Small intestine (tissue), 7 donors: ENCODE data around the gene TSKU. TPM values are rescaled to one million over a fixed set of nuclear protein-coding genes. Genes with fewer than 3 reads are reported as not detected.

Experiments
- DNase-seq, 2 donors: peaks; one replicate each; pipeline versions ENCODE4 v3.0.0 to v3.0.0-alpha.2; 2013
- FAIRE-seq: peaks from 2 replicates; lab custom pipeline; 2012; peaks lifted over from hg19 to GRCh38; lab: Jason Lieb, UNC
- H3K27ac ChIP-seq, 3 donors: one replicate each; pipeline ENCODE4 v1.5.1; 2013; ENCODE audit warnings: low read length in 2 of 3, mild to moderate bottlenecking in 2 of 3, control low read depth in 1 of 3, inconsistent platforms in 1 of 3, low read depth in 1 of 3, moderate library complexity in 1 of 3
- H3K27me3 ChIP-seq, 3 donors: one replicate each; pipeline ENCODE4 v1.6.1; 2013; ENCODE audit warnings: low read length in 3 of 3, inconsistent platforms in 1 of 3; ENCODE audit not compliant: control insufficient read depth in 3 of 3, insufficient read depth in 3 of 3
- H3K36me3 ChIP-seq, 3 donors: one replicate each; pipeline ENCODE4 v1.6.1; 2013; ENCODE audit warnings: low read length in 3 of 3, inconsistent platforms in 1 of 3, low read depth in 1 of 3, mild to moderate bottlenecking in 1 of 3, moderate library complexity in 1 of 3; ENCODE audit not compliant: control insufficient read depth in 3 of 3, insufficient read depth in 2 of 3
- H3K4me1 ChIP-seq, 3 donors: one replicate each; pipeline ENCODE4 v1.6.1; 2013; ENCODE audit warnings: low read length in 2 of 3, inconsistent platforms in 1 of 3, low read depth in 1 of 3, mild to moderate bottlenecking in 1 of 3, moderate library complexity in 1 of 3; ENCODE audit not compliant: control insufficient read depth in 3 of 3, insufficient read depth in 2 of 3
- H3K4me3 ChIP-seq, 3 donors: one replicate each; pipeline ENCODE4 v1.5.1; 2013; ENCODE audit warnings: low read length in 3 of 3, control low read depth in 1 of 3, inconsistent platforms in 1 of 3, low read depth in 1 of 3, mild to moderate bottlenecking in 1 of 3, moderate library complexity in 1 of 3
- H3K9me3 ChIP-seq, 2 donors: one replicate each; pipeline ENCODE4 v1.6.1; 2013; ENCODE audit warnings: low read depth in 1 of 2, low read length in 1 of 2; ENCODE audit not compliant: control insufficient read depth in 2 of 2, insufficient read depth in 1 of 2
- WGBS, 3 donors: extraction: QIAGEN DNeasy Blood & Tissue Kit; methylation state at CpG; one replicate each; pipeline ENCODE4 v1.1.7; 2013; 5-methylcytosine and 5-hydroxymethylcytosine counted together
- polyA plus RNA-seq, 4 donors: library from polyadenylated mRNA; stranded (reverse) in 3 of 4; unstranded in 1 of 4; fragments of 200-250 nt in 3 of 4; fragments of 120-200 nt in 1 of 4; gene quantifications; one replicate each; pipeline versions ENCODE4 v1.2.1 to v1.2.3, GENCODE V29; 2013
- donor health status: healthy with polysubstance abuse.
- donor health status: control.
- donor health status: control.
- donor health status: Bipolar disorder and iron deficiency.
- donor health status: healthy.

The TSKU gene
- polyA plus RNA-seq, 4 donors: 21.9 to 42.7 (median 26.2) TPM

- peak overlapping the region in 1 of 3 donors; percentile 5 for H3K4me3 ChIP-seq
- H3K9me3 ChIP-seq: peaks cover 0 to 4% of the 10 kb centered on the region in 2 donors
- peaks cover 15 to 80% (median 33%) of the 10 kb centered on the region in 3 donors for H3K4me1 ChIP-seq
- no peak for FAIRE-seq
- no peaks in the 10 kb centered on the region for H3K27me3 ChIP-seq
- DNase-seq: peak in 1 of 2 donors; percentile 77
- H3K36me3 ChIP-seq: no peaks in the 10 kb centered on the region
- H3K27ac ChIP-seq: peak overlapping the region; percentile 93 to 99 (median 96)
- WGBS, 3 donors: 10 to 48% (median 41%) methylated on average over 10 of the region's 10 CpGs
Observed at GRCh38 chr11:76768909-76769560, 14.1 kb upstream of the TSKU start.

- Histone ChIP-seq H3K36me3 (no peaks in the 10 kb centered on the region), H3K9me3 (peaks cover 0 to 4% of the 10 kb centered on the region in 2 donors), H3K27me3 (no peaks in the 10 kb centered on the region), H3K4me3 (no peak overlapping the region), H3K4me1 (peaks cover 14 to 80% (median 33%) of the 10 kb centered on the region in 3 donors), H3K27ac (peak overlapping the region; percentile 93 to 99 (median 96))
- DNase-seq (peak; percentile 97 to 99), FAIRE-seq (no peak)
- WGBS, 3 donors: 26 to 64% (median 43%) methylated on average over 13 of the region's 13 CpGs
Observed at GRCh38 chr11:76769645-76770586, 13.2 kb upstream of the TSKU start.

GRCh38 chr11:76770642-76771445 is 12.3 kb upstream of the TSKU start:
- H3K4me1 ChIP-seq: peaks cover 14 to 73% (median 28%) of the 10 kb centered on the region in 3 donors
- no peaks in the 10 kb centered on the region for H3K27me3 ChIP-seq
- FAIRE-seq: no peak
- peaks cover 0 to 8% of the 10 kb centered on the region in 2 donors for H3K9me3 ChIP-seq
- H3K27ac ChIP-seq: peak overlapping the region; percentile 84 to 89 (median 87)
- no peaks in the 10 kb centered on the region for H3K36me3 ChIP-seq
- no peak overlapping the region for H3K4me3 ChIP-seq
- DNase-seq: peak; percentile 66 to 73
- 19 to 31% (median 22%) methylated on average over 6 of the region's 6 CpGs for WGBS, 3 donors

- H3K27ac ChIP-seq: peak overlapping the region; percentile 84 to 89 (median 87)
- WGBS, 3 donors: 59 to 74% (median 70%) methylated on average over 8 of the region's 8 CpGs
- no peaks in the 10 kb centered on the region for H3K36me3 ChIP-seq
- peaks cover 0 to 13% of the 10 kb centered on the region in 2 donors for H3K9me3 ChIP-seq
- H3K4me3 ChIP-seq: no peak overlapping the region
- no peak for DNase-seq
- no peaks in the 10 kb centered on the region for H3K27me3 ChIP-seq
- peaks cover 14 to 66% (median 23%) of the 10 kb centered on the region in 3 donors for H3K4me1 ChIP-seq
- no peak for FAIRE-seq
Observed at GRCh38 chr11:76771446-76772099, 11.6 kb upstream of the TSKU start.

- Histone ChIP-seq H3K27ac (peak overlapping the region; percentile 46 to 87 (median 75)), H3K4me3 (no peak overlapping the region), H3K27me3 (no peaks in the 10 kb centered on the region), H3K9me3 (peaks cover 0 to 16% of the 10 kb centered on the region in 2 donors), H3K4me1 (peaks cover 14 to 59% (median 22%) of the 10 kb centered on the region in 3 donors), H3K36me3 (no peaks in the 10 kb centered on the region)
- peak; percentile 87 to 93 for DNase-seq
- WGBS, 3 donors: 23 to 43% (median 34%) methylated on average over 7 of the region's 7 CpGs
- FAIRE-seq: no peak
Observed at GRCh38 chr11:76772100-76772782, 10.9 kb upstream of the TSKU start.

- DNase-seq: no peak
- H3K4me3 ChIP-seq: no peak overlapping the region
- peaks cover 14 to 54% (median 20%) of the 10 kb centered on the region in 3 donors for H3K4me1 ChIP-seq
- 57 to 71% (median 66%) methylated on average over 5 of the region's 5 CpGs for WGBS, 3 donors
- peaks cover 0 to 17% of the 10 kb centered on the region in 2 donors for H3K9me3 ChIP-seq
- H3K27ac ChIP-seq: peak overlapping the region; percentile 67 to 87 (median 75)
- no peaks in the 10 kb centered on the region for H3K36me3 ChIP-seq
- H3K27me3 ChIP-seq: no peaks in the 10 kb centered on the region
- FAIRE-seq: no peak
Observed at GRCh38 chr11:76772783-76773106, 10.4 kb upstream of the TSKU start.

GRCh38 chr11:76773921-76774361 is 9.2 kb upstream of the TSKU start:
- no peak for FAIRE-seq

More at GRCh38 chr11:76773921-76774361, 9.2 kb upstream of the TSKU start:
- H3K4me3 ChIP-seq: no peak overlapping the region
- H3K36me3 ChIP-seq: no peaks in the 10 kb centered on the region
- WGBS, 3 donors: 74 to 79% (median 79%) methylated on average over 2 of the region's 2 CpGs
- H3K4me1 ChIP-seq: peaks cover 9 to 42% (median 20%) of the 10 kb centered on the region in 3 donors
- peak overlapping the region in 2 of 3 donors; percentile 14 to 67 for H3K27ac ChIP-seq
- H3K9me3 ChIP-seq: peaks cover 0 to 18% of the 10 kb centered on the region in 2 donors
- H3K27me3 ChIP-seq: no peaks in the 10 kb centered on the region
- DNase-seq: no peak
